ENCODE data around the gene CUEDC1. TPM values are rescaled to one million over a fixed set of nuclear protein-coding genes. Genes with fewer than 3 reads are reported as not detected.

Gene CUEDC1
- total and polyA plus RNA-seq, 2 of the 13 experiments (the other 11 are each of a cell fraction or from before 2014, with no cell fraction given): 7.4 to 12.9 TPM

DNA sequence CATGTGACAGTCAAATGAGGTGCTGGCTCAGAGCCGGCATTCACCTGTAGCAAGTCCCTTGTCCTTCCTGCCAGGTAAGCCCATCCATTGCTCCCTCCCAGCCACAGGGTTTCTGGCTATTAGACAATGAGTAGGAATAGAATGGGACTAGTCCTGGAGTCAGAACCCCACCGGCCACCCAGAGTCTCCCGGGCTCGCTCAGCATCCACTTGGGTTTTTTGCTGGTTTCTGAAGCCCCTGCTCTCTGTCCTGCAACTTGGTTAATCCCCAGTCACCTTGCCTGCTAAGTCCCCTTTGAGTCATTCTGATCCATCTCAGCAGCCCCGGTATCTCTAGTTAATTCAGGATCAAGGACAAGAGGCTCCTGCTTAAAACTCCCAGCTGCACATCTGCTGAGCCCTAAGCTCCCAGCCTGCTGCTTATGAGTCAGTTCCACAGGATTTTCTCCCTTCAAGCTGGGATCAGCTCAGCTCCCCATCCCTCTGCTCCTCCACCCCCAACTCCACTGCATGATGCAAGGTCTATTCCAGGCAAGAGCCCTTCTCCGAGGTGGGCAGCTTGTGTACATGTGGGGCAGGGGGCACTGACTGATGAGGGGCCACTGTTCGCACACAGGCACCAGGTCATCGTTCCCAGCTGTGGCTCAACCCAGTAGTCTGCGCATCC lies 85.5 kb downstream of the CUEDC1 start:
- FAIRE-seq (no peak), ATAC-seq (no peak), DNase-seq (ENCODE audit: low spot score) (no peak)
- Histone ChIP-seq H3K36me3 (replicated peaks in 1 of 2; ENCODE audit: control insufficient read depth in 1 of 2, insufficient read depth in 2 of 2, low read length in 2 of 2) (peaks cover 0 to 7% of the 10 kb centered on the region in 2 experiments; a peak in 1 of 5 replicates), H3K9me3 (ENCODE audit: low read length) (no peaks in the 10 kb centered on the region), H3K27me3 (ENCODE audit: control insufficient read depth in 1 of 2, insufficient read depth in 2 of 2, low read length in 2 of 2) (no peaks in the 10 kb centered on the region), H3K4me1 (ENCODE audit: insufficient read depth, low read length) (peaks cover 52% of the 10 kb centered on the region), H3K4me2 (ENCODE audit: low read depth, low read length) (no peak overlapping the region), H3K9ac (ENCODE audit: insufficient read depth, low read depth, low read length) (no peak overlapping the region), H3K79me2 (ENCODE audit: insufficient read depth, low read length) (no peaks in the 10 kb centered on the region), H2AFZ (ENCODE audit: low read length) (no peak overlapping the region), H3K4me3 (replicated peaks in 1 of 3; ENCODE audit: insufficient read depth in 1 of 3, low read depth in 2 of 3, low read length in 3 of 3) (no peak overlapping the region), H3K27ac (ENCODE audit: extremely low read length, insufficient read depth, low read length) (no peak overlapping the region), H4K20me1 (ENCODE audit: insufficient read depth, low read length) (no peaks in the 10 kb centered on the region)
- 92% methylated on average over 9 of the region's 9 CpGs for WGBS (ENCODE audit: low lambda C conversion rate)
- ChIA-PET POLR2A (interaction anchor here (0.7 to 4.7 kb wide), 7 partner anchors 9 to 900 kb away, joined by 3 to 32 read pairs (median 7); partner anchors contain the start of genes MRPS23 and SRSF1), CTCF (ENCODE audit: low intra/inter-chr PET ratio, low total read pairs) (no interaction called here)
- in situ Hi-C loops (cut with HindIII; ENCODE audit: extremely low pct_ligation_motif_present, low pct_unique_long_range_greater_than_20kb): no loop called here
- intact Hi-C loops (cut with micrococcal nuclease; ENCODE audit: unreplicated experiment): no loop called here
- BruUV-seq (replicated peaks): TSS peak; percentile 36
- TF ChIP-seq, protein P1, sequence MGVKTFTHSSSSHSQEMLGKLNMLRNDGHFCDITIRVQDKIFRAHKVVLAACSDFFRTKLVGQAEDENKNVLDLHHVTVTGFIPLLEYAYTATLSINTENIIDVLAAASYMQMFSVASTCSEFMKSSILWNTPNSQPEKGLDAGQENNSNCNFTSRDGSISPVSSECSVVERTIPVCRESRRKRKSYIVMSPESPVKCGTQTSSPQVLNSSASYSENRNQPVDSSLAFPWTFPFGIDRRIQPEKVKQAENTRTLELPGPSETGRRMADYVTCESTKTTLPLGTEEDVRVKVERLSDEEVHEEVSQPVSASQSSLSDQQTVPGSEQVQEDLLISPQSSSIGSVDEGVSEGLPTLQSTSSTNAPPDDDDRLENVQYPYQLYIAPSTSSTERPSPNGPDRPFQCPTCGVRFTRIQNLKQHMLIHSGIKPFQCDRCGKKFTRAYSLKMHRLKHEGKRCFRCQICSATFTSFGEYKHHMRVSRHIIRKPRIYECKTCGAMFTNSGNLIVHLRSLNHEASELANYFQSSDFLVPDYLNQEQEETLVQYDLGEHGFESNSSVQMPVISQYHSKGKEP (CRISPR knock-in tag; IDR thresholded peaks at IDR 0.05): no peak
- TF ChIP-seq HMG20A (CRISPR knock-in tag; IDR thresholded peaks at IDR 0.05; ENCODE audit: borderline replicate concordance) (no peak), EED (CRISPR knock-in tag; IDR thresholded peaks at IDR 0.05) (no peak), ZNF382 (CRISPR knock-in tag; IDR thresholded peaks at IDR 0.05; ENCODE audit: borderline replicate concordance) (no peak), JARID2 (CRISPR knock-in tag; IDR thresholded peaks at IDR 0.05; ENCODE audit: insufficient replicate concordance) (no peak), REXO4 (CRISPR knock-in tag; IDR thresholded peaks at IDR 0.05; ENCODE audit: borderline replicate concordance) (no peak), RBM22 (optimal IDR thresholded peaks at IDR 0.05; ENCODE audit: low read length) (no peak), ZNF652 (CRISPR knock-in tag; IDR thresholded peaks at IDR 0.05; ENCODE audit: borderline replicate concordance, low read depth) (no peak), ZNF792 (CRISPR knock-in tag; IDR thresholded peaks at IDR 0.05) (no peak), ZMYM4 (CRISPR knock-in tag; IDR thresholded peaks at IDR 0.05) (no peak), ZNF543 (CRISPR knock-in tag; IDR thresholded peaks at IDR 0.05) (no peak), ZNF446 (CRISPR knock-in tag; IDR thresholded peaks at IDR 0.05) (no peak), ZNF605 (CRISPR knock-in tag; IDR thresholded peaks at IDR 0.05) (no peak), ZNF724P (CRISPR knock-in tag; IDR thresholded peaks at IDR 0.05; ENCODE audit: borderline replicate concordance) (no peak)
- TF ChIP-seq, protein P2, sequence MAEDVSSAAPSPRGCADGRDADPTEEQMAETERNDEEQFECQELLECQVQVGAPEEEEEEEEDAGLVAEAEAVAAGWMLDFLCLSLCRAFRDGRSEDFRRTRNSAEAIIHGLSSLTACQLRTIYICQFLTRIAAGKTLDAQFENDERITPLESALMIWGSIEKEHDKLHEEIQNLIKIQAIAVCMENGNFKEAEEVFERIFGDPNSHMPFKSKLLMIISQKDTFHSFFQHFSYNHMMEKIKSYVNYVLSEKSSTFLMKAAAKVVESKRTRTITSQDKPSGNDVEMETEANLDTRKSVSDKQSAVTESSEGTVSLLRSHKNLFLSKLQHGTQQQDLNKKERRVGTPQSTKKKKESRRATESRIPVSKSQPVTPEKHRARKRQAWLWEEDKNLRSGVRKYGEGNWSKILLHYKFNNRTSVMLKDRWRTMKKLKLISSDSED (CRISPR knock-in tag; IDR thresholded peaks at IDR 0.05): no peak
- TF ChIP-seq, protein P3, sequence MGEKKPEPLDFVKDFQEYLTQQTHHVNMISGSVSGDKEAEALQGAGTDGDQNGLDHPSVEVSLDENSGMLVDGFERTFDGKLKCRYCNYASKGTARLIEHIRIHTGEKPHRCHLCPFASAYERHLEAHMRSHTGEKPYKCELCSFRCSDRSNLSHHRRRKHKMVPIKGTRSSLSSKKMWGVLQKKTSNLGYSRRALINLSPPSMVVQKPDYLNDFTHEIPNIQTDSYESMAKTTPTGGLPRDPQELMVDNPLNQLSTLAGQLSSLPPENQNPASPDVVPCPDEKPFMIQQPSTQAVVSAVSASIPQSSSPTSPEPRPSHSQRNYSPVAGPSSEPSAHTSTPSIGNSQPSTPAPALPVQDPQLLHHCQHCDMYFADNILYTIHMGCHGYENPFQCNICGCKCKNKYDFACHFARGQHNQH (CRISPR knock-in tag; IDR thresholded peaks at IDR 0.05): no peak
- TF ChIP-seq, protein P4, sequence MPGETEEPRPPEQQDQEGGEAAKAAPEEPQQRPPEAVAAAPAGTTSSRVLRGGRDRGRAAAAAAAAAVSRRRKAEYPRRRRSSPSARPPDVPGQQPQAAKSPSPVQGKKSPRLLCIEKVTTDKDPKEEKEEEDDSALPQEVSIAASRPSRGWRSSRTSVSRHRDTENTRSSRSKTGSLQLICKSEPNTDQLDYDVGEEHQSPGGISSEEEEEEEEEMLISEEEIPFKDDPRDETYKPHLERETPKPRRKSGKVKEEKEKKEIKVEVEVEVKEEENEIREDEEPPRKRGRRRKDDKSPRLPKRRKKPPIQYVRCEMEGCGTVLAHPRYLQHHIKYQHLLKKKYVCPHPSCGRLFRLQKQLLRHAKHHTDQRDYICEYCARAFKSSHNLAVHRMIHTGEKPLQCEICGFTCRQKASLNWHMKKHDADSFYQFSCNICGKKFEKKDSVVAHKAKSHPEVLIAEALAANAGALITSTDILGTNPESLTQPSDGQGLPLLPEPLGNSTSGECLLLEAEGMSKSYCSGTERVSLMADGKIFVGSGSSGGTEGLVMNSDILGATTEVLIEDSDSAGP (CRISPR knock-in tag; IDR thresholded peaks at IDR 0.05; ENCODE audit: borderline replicate concordance): peak; percentile 44; the same call in 1 of the 2 replicates

Measured in HepG2 (cell line).